RPMI8226 (cell line): Measurements from ENCODE around the gene PLD4.
A peak's percentile ranks its signal among the peaks of the same experiment; 100 is the strongest.

Source experiments
- DNase-seq: peaks from one replicate; pipeline ENCODE4 v3.0.0-alpha.2; 2015

PLD4 gene

DNA sequence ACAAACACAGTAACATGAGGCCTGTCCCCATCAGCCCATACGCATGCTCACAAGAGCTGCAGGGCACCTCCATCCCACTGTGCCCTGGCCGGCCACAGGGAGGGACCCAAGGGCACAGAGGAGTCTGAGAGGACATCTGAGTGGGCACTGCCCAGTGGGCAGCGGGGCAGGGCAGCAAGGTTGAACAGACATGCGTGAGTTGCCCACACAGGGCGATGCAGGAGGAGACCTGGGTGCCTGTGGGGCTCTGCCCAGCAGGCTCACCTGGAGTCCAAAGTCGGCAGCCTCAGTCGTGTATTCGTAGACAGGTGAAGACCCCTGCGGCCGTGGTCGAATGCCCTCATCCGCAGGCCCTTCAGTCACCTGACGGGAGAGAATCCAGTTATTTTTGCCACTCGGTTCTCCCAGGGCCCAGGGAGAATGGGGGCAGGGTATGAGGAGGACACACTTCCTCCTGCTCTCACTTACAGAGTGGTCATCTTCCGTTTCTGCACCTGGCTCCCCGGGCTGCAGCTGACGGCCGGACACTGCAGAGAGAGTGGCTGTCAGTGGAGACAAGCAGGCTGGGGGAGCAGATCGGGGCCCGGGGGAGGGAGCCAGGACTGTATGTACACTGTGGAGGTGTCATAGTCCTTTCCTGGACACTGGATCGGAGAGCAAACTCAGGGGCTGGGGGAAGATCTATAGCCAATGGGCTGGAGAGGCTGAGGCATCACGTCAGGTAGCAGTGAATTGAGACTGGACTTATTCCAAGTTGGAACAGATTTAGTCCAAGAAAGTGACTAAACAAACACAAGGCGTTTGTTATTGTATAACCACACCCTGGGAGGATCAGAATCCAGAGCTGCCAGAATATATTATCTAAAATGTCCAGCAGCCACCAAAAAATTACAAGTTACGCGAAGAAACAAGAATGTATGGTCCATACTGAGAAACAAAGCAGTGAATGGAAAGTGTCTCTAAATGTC lies 32.8 kb downstream of the PLD4 start:
- no peak for DNase-seq

DNA sequence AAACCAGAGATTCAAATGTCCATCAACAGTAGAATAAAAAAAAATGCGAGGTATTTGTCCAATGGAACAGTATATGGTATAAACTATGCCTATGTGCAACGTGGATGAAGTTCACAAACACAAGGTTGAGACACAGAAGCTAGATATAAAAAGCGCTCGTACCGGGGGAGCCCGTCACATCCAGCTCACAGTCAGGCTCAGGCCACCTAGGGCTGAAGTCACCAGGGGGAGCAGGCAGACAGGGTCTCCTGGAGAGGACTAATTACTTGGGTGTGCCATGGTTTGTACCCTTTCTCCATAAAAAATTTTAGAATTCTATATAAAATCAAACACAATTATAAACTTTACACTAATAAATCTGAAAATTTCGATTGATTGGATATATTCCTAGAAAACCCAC lies 39.9 kb downstream of the PLD4 start:
- DNase-seq: no peak

DNA sequence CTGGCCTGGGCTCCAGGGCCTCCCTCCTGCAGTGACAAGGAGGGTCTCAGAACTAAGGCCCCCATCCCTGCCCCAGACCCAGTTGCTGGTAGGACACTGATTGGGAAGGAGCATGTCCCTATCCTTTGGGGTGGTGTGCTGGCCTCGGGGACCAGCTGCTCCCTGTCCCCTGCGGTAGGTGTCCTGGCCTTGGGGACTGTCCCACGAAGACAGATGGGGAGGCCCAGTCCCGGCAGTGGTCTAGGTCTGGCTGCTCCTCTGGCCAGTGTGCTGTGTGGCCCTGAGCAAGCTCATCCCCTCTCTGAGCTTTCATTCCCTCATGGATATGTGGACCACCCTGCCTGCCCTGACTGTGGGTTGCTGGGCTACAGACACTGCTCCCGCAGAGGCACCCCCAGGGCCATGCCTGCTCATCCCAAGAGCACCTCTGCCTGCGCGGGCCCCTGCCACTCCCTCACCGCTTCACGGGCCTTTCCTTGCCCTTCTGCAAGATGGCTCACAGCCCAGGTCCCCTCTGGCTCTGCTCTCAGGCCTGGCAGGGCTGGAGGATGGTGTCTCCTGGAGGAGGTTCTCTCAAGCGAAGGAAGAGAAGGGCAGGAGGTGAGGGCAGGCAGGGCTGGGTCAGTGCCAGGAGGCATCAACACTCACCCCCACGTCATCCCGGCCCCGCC lies 41.0 kb downstream of the PLD4 start:
- no peak for DNase-seq

DNA sequence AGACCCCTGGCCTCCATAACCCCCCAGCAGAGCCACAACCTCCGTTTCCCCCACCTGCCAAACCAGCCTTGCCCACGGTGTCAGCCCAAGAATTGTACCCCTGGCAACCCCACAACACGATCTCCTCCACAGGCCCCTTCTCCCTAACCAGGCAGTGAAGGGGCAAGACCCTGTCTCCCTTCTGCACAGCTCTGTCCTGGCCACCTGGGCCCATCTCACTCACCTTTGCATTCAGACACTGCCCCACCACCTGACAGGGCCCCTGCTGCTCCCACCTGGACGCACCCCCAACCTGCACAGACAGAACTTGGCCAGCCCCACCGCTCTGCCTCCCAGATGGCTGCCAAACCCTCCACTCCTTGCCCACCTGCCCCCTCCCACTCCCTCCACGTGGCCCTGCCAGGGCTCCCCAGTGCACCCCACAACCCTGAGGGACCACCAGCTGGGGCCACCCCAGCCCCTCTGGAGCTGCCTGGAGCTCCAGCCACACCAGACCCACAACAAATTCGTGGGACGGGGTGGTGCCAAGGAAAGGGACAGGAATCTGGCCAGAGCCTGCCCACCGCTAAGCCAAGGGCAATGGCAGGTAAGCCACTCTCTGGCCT lies 41.7 kb downstream of the PLD4 start:
- no peak for DNase-seq

DNA sequence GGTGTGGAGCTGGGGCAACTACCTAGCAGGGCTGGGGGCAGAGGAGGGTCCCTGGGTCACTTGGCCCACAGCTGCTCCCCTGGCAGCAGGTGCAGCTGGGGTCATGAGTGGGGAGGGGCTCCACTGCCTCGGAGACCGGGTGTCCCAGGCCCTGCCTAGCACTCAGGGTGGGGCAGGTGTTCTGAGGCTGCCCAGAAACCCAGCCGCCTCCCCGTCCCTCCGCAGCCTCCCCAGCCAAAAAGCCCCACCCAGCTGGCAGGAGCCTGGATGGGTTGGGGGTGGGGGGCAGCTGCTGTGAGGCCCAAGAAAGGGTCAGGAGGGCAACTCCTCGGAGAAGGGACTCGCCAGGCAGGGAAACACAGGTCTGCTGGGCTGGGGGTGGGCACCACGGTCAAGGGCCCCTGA lies 42.3 kb downstream of the PLD4 start:
- no peak for DNase-seq

DNA sequence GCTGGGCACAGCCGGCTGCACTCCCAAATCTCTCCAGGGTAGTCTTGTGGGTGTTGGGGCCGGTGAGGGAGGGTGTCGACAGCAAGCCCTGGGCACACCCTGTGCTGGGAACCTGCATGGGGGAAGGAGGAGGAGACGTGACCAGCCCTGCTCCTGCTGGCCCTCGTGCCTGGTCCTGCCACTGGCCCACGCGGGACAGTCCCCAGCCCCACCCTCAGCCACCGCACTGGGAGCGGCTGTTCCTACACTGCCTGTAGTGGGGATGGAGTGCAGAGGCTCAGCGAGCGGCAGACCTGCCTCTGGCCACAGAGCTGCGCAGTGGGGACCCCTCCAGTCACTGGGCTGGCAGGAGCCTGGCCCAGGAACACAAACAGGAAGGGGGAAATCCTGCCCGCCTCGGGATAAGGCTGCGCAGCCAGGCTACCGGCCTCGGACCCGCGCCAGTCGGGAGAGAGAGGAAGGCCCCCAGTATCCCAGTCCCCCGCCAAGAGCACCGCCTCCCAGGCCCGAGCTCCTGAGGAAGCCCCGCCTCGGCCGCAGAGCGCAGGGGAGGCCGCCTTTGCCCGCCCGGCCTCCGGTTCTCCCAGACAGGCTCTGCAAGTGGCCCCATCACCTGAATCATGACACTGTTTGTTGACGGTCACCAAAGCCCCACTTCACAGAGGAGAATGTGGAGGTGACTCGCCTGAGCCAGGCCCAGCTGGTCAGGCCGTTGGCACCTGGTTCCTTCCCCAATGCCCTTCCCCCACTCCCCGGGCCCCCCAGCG lies 42.9 kb downstream of the PLD4 start:
- peak; percentile 83 for DNase-seq

DNA sequence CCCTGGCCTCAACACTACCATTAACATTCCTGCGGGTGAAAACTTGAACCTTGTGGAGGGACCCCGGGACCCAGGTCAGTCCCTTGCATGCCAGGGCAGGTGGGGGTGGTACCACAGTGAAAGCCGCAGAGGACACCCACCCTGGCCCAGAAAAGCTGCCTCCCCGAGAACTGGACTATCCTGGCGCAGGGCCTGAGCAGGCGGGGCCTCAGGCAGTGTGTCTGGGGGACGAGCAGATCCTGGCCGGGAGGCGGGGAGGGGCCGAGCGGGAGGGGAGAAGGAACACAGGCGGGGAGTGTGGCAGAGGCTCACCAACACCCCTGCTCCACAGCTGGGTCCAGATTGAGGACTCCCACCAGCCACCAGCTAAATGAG lies 43.5 kb downstream of the PLD4 start:
- peak; percentile 86 for DNase-seq

GRCh38 chr14:104968541-104969401 lies 44.1 kb downstream of the PLD4 start:
- DNase-seq: peak; percentile 78

DNA sequence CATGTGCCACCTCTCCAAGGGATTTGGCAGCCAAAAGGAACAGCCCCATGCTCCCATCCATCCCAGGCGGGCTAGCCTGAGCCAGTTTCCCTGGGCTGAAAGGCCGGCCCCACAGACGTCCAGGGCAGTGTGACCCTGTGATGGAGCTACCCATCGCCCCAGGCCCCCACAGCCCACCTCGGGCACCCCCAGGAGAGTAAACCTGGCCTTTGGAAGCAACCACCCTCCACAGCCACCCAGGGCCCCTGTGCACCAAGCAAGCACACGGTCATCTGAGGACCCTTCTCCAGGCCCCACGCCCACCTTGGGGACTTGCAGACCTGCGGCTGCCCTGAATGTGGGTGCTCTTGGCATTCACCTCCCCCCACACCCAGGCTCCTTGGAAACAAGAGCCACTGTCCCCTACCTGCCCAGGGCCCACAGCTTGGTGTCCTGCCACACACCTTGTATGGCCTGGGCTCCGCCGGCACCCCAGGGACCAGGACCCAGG lies 45.1 kb downstream of the PLD4 start:
- DNase-seq: no peak

DNA sequence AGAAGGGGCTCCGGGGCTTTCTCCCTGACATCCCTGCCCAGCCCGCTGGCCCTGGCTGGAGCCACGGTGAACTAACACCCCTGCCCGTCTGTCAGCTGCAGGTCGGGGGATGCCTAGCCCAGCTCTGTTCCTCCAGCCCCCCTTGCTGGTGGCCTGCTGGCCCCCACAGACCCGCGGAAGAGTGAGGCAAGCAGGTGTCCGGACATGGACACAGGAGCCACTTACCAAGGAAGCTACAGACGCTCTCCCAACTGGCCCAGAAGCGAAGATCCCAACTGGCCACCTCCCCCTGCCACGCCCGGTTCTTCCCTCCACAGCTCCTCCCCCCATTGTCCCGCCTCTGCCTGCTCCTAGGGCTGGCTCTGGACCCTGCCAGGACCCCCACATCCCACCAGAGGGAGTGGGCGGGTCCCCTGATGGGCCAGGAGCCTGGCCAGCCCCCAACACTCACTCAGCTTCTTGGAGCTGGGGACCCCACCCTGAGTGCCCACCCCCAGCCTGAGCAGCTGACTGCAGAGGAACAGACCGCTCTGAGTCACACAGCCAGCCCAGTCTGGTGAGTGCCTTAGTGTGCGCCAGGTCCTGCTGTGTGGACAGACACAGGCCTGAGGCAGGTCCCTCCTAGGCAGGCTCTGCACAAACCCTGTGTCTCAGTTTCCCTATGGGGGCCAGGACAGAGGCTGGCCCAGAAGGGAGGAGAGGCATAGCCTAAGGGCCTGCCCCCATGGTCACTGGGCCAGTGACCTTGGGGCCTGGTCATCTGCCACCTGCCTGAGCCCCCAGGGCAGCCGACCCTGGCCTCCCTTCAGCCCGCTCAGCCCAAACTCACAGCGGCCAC lies 45.8 kb downstream of the PLD4 start:
- no peak for DNase-seq

GRCh38 chr14:104971447-104972240 lies 47.0 kb downstream of the PLD4 start:
- DNase-seq: no peak

GRCh38 chr14:104972301-104973134 lies 47.8 kb downstream of the PLD4 start:
- peak; percentile 52 for DNase-seq

GRCh38 chr14:104973135-104973384 lies 48.4 kb downstream of the PLD4 start:
- DNase-seq: no peak

- no peak for DNase-seq
Observed at GRCh38 chr14:104973385-104974145, 48.9 kb downstream of the PLD4 start.

DNA sequence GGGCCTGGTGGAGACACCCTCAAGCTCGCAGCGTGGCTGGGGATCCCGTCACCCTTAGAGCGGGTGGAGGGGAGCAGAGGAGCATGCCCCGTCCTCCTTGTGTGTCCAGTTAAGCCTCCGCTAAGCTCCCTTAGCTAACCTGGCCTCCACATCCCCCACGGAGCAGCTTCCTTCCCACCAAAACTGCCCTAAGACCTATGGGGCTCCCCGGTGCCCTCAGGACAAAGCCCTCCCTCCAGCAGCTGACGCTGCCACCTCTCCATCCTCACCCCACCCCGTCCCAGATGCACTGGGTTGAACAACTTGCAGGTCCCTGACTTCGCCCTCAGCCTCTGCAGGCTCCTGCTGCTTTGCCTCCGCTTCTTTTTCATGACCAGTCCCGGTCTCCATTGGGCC lies 49.5 kb downstream of the PLD4 start:
- DNase-seq: no peak

DNA sequence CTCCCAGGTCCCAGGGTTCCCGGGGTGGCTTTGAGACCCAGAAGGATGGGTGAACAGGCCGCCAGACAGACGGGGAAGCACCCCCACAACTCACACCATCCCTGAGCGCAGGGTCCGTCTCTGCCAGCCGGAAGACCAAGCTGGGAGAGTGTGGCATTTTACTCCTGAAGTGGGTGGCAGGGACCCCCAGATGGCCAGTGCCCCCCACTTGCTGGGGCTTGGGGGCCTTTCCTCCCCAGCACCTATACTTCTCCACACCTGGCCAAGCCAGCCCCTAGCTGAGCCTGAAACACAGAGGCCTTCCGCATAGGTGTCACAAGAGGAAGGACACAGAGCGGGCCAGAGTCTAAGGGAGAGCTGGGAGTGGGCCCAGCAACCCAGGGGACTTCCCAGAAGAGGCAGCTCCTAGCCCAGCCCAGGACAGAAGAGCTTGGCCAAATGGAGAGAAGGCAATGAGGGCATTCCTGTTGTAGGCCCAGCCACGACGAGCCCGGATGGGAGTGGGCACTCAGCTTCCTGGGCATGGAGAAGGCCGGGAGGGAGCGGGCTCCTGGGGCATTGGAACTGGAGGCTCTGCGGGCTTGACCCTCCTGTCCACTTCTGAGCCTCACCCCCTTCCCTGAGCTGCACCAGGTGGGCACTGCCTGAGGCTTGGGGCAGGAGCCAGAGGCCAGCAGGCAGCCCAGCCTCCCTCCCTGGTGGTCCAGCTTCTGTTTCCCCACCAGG lies 50.1 kb downstream of the PLD4 start:
- DNase-seq: no peak

GRCh38 chr14:104975481-104976197 lies 51.0 kb downstream of the PLD4 start:
- peak; percentile 45 for DNase-seq
